HG02759 (cell line): ENCODE data around the gene SPN.
"Not testable (repeated sequence)": the region's sequence is repeated elsewhere in the genome, so short reads cannot be mapped to it uniquely, and the experiment has no call there.

ENCODE experiments used
- ATAC-seq: cut with Tn5 transposase; IDR thresholded peaks from one replicate; pipeline ENCODE4 v1.9.1; 2021; ENCODE audit warnings: mild to moderate bottlenecking, moderate library complexity; ENCODE audit not compliant: unreplicated experiment

Gene SPN

DNA sequence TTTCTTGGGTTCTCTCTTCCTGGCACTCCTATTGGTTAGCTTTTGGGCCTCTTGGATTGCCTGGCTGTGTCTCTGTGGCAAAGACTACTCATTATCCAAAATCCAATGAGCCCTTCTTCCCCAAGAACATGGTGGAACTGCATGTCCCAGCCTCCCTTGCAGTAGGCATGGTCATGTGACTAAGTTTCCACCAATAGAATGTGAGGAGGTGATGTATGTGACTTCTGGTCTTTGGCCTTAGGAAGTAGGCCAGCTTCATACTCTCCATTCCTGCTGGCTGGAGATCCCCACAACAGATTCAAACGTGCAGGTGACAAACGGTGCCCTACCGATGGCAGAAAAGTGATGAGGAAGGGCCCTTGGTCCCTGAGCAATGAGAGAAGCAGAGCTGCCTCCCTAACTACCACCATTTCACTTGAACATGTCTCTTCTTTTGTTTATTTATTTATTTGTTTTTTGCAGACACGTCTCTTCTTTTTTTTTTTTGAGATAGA is 17.3 kb upstream of the SPN start:
- no peak for ATAC-seq

DNA sequence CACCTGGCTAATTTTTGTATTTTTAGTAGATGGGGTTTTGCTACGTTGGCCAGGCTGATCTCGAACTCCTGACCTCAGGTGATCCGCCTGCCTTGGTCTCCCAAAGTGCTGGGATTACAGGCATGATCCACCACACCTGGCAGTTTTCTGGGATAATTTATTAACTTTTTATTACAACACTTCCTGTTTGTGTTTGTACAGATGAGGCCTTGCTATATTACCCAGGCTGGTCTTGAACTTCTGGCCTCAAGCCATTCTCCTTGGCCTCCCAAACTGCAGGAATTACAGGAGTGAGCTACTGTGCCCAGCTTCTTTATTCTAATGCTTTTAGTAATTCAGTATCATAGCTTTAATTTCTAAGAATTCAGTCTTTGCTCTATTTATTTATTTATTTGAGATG is 16.1 kb upstream of the SPN start:
- no peak for ATAC-seq

DNA sequence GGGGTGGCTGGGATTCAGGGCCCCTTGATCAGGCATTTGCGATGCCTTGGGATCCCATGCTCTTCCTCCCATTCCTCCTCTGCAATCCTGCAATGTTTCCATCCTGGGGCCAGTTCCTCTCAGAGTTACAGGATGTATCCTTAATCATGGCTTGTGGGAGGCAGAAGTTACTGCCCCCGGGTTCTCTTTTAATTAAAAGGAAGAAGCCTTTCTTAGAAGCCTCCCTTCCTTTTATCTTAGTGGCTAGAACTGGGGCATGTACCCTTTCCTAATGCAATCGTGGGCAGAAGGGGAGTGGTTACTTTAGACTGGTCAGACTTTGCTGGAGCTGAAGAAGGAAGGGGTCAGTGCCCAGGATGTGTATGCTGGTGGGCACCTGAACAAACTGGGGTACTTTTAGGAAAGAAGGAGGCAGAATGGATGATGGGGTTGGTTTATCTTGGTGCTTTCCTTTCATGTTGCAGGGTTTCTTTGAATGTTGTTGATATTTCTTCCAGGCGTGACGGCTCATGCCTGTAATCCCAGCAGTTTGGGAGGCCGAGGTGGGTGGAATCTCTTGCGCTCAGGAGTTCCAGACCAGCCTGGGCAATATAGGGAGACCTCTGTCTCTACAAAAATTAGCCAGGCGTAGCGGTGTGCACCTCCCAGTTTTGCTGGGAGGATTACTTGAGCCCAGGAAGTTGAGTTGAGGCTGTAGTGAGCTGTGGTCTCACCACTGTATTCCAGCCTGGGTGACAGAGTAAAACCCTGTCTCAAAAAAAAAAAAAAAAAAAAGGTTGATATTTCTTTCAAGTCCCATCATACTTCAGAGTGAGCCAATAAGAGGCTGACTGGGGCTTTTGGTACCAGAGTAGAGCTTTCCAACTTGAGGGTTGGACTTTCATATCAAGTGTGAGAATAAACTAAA is 13.2 kb upstream of the SPN start:
- ATAC-seq, result no peak

DNA sequence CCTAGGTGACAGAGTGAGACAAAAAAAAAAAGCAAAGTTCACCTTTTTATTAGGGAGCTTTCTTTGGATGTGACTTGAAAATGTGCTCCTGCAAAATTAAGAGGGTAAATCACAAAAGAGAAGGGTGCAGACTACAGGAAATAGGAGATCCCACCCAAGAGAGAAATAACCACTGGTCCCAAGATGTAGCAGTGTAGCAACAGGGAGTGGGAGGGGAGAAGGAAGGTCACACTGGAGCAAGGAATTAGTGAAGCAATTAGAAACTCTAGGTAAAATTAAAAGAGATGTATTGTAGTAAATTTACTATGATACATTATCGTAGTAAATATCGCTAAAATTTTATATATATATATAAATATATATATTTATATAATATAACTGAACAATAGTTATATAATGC is 12.3 kb upstream of the SPN start:
- no peak for ATAC-seq

DNA sequence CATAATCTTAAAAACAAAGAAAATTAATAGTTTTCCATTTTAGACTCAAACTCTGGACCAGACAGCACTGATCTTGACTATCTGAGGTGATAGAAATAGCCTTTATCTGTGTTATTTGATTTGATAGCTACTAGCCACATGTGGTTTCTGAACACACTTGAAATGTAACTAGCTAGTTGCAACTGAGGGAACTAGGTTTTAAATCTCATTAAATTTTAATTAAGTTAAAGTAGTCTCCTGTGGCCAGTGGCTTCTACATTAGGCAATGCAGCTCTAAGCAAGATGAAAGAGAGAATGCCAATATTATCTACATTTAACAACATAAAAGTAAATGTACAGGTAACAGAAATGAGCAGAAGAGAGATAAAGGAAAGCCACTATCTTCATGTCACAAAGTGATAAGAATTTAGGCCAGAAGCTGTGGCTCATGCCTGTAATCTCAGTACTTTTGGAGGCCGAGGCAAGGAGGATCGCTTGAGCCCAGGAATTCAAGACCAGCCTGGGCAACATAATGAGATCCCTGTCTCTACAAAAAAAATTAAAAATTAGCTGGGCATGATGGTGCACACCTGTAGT is 11.2 kb upstream of the SPN start:
- ATAC-seq, result no peak

DNA sequence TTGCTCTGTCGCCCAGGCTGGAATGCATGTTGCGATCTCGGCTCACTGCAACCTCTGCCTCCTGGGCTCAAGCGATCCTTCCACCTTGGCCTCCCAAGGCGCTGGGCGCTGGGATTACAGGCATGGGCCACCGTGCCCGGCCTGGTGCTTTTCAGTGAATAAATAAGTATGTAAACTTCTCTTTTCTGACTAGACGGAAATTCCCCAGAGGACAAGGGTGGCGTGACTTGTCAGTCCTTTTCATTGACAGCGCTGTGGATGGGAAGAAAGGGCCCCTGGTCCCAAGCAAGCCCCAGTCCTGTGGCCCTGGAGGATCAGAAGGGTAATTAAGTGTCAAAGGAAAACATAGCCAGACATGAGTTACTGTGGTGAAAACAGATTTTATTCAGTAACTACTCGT is 9.6 kb upstream of the SPN start:
- ATAC-seq, result no peak

DNA sequence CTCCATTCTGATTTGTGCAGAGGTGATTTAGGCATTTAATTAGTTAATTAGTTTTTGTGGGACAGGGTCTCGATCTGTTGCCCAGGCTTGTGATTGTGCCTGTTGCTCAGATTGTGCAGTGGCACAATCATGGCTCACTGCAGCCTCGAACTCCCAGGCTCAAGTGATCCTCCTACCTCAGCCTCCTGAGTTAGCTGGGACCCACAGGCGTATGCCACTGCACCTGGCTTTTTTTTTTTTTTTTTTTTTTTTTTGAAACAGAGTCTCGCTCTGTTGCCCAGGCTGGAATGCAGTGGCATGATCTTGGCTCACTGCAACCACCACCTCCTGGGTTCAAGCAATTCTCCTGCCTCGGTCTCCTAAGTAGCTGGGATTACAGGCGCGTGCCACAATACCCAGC is 9.2 kb upstream of the SPN start:
- not testable (repeated sequence) for ATAC-seq

DNA sequence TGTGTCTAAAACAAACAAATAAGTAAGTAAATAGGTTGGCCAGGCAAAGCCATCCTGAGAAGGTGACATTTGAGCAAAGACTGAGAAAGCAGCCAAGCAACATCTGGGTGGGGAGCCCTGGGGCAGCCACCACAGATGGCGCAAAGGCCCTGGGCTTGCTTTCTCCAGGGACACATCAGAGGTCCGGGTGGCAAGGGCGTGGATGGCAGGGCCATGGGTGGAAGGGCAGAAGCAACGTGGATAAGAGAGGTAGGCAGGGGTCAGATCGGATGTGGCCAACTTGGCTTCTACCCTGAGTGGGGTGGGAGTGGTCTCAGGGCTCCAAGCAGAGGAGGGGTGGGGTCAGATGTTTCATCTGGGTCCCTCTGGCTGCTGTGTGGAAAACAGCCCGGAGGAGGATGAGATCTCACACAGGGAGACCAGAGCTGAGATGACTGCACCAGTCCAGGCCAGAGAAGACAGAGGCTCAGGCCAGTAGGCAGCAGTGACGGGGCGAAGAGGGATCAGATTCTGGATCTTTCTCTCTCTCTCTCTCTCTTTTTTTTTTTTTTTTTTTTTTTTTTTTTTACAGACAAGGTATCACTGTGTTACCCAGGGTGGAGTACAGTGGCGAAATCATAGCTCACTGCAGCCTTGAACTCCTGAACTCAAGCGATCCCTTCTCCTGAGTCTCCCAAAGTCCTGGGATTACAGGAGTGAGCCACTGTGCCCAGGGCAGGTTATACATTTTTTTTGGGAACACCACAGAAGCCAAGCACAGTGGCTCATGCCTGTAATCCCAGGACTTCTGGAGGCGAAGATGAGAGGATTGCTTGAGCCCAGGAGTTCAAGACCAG is 6.1 kb upstream of the SPN start:
- no peak for ATAC-seq

DNA sequence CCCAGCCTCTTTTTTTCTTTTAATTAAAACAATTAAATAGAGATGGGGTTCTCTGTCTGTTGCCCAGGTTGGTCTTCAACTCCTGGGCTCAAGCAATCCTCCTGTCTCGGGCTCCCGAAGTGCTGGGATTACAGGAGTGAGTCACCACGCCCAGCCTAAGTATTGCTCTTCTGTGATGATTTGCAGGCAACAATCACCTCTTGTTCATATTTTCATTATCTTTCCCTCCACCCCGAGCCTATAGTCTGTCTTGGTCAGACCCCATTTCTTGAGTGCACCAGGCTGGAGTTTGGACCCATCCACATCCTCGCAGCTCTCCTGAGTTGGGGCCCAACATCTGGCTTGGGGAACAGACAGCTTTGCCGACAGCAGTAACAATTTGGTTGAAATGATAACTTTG is 4.3 kb upstream of the SPN start:
- no peak for ATAC-seq

DNA sequence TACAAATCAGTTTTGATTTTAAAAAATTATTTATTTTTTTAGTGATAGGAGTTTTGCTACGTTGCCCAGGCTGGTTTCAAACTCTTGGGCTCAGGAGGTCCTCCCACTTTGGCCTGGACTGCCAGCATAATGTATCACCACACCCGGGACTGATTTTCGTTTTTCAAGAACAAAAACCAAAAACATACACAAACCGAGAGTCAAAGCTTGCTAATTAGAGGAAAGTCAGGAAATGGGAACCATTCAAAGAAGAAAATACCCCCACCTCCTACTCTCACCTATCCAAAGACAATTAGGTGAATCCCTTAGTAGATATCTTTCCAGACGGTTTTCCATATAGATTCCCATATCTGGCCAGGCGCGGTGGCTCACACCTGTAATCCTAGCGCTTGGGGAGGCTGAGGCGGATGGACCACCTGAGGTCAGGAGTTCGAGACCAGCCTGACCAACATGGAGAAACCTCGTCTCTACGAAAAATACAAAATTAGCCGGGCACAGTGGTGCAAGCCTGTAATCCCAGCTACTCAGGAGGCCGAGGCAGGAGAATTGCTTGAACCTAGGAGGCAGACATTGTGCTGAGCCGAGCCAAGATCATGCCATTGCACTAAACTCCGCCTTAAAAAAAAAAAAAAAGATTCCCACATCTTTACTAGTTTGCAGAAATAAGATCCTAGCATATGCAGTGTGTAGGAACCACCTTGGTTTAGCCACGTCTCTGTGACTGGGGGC is 883 bp upstream of the SPN start:
- ATAC-seq, result no peak

DNA sequence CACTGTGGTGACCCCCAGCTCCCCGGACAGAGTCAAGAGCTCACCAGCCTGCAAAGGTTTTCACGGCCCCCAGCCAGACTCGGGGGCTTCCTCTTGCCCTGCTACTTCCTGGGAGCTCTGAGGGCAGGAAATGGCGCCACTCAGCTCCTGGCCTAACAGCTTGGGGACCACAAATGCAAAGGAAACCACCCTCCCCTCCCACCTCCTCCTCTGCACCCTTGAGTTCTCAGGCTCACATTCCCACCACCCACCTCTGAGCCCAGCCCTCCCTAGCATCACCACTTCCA is 375 bp upstream of the SPN start:
- peak; percentile 34 for ATAC-seq

DNA sequence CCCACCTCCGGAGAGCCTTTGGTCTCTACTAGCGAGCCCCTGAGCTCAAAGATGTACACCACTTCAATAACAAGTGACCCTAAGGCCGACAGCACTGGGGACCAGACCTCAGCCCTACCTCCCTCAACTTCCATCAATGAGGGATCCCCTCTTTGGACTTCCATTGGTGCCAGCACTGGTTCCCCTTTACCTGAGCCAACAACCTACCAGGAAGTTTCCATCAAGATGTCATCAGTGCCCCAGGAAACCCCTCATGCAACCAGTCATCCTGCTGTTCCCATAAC is 702 bp downstream of the SPN start:
- ATAC-seq, result no peak

DNA sequence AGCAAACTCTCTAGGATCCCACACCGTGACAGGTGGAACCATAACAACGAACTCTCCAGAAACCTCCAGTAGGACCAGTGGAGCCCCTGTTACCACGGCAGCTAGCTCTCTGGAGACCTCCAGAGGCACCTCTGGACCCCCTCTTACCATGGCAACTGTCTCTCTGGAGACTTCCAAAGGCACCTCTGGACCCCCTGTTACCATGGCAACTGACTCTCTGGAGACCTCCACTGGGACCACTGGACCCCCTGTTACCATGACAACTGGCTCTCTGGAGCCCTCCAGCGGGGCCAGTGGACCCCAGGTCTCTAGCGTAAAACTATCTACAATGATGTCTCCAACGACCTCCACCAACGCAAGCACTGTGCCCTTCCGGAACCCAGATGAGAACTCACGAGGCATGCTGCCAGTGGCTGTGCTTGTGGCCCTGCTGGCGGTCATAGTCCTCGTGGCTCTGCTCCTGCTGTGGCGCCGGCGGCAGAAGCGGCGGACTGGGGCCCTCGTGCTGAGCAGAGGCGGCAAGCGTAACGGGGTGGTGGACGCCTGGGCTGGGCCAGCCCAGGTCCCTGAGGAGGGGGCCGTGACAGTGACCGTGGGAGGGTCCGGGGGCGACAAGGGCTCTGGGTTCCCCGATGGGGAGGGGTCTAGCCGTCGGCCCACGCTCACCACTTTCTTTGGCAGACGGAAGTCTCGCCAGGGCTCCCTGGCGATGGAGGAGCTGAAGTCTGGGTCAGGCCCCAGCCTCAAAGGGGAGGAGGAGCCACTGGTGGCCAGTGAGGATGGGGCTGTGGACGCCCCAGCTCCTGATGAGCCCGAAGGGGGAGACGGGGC is 1.3 kb downstream of the SPN start:
- no peak for ATAC-seq

DNA sequence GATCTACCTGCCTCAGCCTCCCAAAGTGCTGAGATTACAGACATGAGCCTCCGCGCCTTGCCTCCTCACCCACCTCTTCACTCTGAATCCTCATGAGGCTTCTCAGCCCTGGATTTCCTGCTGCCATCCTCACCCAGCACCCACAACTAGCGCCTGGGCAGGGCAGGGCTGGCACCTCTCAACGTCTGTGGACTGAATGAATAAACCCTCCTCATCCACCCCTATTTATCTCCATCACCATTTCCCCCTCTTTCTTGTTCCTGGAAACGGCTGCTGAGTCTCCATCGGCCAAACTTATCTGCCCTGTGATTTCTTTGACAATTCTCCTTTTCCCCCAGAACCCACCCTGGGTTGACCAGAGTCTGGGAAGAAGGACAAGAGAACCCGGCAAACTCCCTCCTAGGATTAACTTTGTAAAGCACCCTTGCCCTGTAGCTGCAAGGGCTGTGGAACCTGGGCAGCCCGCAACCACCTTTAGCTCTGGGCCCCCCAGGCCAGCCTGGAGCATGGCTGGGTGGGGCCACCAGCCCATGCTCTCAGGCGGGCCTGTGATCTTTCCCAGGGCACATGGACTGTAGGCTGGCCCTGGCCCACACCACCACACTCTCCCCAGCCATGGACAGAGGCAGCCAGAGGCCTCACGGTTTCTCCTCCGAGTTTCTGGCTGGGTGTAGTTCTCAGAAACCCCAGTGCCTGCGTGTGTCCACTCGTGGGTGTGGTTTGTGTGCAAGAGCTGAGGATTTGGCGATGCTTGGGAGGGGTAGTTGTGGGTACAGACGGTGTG is 2.4 kb downstream of the SPN start:
- ATAC-seq, result no peak

DNA sequence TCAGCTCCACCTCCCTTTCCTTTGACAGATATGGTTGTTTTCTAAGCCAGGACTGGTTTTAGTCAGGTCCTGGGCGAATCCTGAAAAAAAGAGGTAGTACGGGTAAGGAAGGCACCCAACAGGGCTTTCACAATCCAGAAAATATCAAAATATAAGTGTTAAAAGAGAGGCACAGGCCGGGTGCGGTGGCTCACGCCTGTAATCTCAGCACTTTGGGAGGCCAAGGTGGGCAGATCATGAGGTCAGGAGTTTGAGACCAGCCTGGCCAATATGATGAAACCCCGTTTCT is 4.2 kb downstream of the SPN start:
- not testable (repeated sequence) for ATAC-seq

DNA sequence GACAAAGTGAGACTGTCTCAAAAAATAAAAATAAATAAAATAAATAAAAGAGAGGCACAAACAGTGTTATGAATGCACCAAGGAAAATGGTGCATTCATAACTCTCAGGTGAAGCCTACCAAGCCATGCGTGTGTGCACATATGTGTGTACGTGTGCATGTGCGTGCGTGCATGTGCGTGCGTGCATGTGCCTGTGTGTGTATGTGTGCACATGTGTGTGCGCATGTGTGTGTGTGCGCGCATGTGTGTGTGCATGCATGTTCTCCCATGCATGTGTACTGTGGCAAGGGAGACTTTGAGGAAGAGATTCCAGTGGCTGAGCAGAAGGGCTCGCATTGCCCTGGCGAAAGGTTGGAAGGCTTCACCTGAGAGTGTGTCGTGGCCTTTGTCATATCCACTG is 4.7 kb downstream of the SPN start:
- ATAC-seq, result no peak

DNA sequence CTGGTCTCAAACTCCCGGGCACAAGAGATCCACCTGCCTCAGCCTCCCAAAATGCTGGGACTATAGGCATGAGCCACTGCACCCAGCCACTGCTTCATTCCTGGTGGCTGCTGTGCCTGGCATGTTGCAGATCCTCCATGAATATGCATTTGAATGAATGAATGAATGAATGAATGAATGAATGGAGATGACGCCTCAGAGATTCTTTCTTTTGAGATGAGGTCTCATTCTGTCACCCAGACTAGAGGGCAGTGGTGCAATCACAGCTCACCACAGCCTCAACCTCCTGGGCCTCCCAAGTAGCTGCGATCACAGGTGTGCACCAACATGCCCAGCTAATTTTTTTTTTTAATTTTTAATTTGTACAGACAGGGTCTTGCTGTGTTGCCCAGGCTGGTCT is 5.2 kb downstream of the SPN start:
- ATAC-seq, result no peak

DNA sequence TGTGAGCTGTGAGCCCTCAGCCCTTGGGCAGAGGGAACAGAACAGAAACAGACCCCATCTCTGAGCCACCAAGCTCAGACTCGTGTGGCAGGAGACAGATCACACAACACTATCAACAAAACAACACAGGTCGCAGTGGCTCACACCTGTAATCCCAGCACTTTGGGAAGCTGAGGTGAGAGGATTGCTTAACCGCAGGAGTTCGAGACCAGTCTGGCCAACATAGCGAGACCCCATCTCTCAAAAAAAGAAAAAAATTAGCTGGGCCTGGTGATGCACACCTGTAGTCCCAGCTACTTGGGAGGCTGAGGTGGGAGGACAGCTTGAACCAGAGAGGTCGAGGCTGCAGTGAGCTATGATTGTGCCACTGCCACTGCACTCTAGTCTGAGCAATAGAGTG is 10.5 kb downstream of the SPN start:
- ATAC-seq, result no peak

DNA sequence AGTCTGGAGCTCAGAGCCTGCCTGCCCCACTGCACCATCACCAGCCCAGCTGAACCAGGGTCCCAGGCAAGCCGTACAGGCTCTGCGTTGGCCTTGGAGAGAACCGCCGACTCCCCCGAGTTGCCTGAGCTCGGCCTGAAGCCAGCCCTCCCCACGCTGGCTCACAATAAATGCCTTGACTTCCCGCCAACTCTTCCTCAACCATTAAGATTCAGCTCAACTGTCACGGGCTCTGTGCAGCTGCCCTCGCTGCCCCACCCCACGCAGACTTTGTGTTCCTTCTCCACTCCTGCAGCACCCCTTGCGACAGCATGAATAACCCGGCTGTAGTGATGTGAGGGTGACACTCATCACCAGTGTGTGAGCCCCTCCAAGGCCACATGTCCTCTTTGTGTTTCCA is 11.1 kb downstream of the SPN start:
- ATAC-seq, result no peak
